Midbrain (tissue), 1 donor: ENCODE data around the gene OSTC.
"Not testable (repeated sequence)": the region's sequence is repeated elsewhere in the genome, so short reads cannot be mapped to it uniquely, and the experiment has no call there.

ENCODE experiments used
- DNase-seq: peaks from one replicate; lab custom pipeline; 2025; lab: John Stamatoyannopoulos, UW

OSTC gene

DNA sequence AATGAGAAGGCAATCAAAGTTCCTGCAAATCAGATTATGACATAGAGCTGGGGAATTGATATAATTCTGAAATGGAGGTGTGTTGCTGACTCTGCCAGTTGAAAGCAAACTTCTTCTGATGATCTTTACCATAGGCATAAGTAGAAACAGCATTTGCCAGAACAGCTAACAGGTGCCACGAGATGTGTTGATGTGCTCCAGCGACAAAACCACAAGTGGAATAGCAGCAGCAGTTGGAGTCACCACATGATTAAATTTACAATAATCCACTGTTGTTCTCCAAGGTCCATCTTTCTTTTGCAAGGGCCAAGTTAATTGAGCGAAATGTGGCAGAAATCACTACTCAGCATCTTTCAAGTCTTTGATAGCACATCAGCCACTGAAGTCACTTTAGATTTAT, 3.7 kb upstream of the OSTC start:
- DNase-seq: no peak

DNA sequence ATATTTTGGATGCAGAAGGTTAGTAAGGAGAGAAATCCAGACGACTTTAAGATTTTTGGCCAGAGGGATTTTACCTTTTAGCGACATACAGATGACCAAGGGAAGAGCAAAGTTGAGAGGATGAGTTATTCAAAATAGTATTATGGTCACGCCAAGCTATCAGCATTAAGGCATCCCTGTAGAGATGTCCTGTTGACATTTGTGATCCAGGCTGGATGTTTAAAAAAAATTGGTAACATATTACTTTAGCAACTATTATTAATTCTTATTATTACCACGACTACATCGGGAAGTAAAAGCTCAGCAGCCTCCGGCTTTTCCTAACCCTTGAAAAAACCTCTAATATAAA, 562 bp upstream of the OSTC start:
- no peak for DNase-seq

DNA sequence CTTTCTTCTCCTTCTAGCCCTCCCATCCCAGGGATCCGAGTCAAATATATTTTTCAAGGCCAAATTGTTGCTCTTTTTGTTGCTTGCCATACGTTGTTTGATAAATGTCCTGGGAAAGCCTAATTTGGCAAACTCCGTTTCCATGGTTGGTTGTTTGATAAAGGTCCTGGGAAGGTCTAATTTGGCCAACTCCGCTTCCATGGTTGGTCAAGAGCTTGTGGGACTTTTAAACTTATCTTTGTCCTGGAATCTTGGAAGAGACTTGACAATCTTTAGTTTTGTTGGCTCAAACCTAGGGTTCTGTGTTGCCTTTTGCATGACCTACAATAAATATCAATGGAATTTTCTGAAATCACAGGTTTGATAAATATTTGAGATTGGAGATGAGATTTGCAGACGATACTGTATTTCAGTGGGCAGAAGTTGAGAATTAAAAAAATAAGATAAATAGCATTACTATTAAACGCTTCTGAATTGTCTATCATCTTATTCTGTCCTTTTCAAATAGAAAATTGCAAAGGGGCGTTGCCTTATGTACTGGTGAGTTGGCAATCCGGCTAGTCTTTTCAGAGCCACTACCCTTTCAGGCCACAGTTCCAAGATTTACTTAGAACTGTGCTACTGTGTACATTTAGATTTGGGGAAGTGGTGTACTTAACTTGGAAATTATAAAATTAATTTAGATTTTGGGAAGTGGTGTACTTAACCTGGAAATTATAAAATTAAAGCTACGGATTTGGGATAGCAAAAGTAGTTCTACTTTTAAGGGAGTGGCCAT, 804 bp downstream of the OSTC start:
- DNase-seq: no peak

DNA sequence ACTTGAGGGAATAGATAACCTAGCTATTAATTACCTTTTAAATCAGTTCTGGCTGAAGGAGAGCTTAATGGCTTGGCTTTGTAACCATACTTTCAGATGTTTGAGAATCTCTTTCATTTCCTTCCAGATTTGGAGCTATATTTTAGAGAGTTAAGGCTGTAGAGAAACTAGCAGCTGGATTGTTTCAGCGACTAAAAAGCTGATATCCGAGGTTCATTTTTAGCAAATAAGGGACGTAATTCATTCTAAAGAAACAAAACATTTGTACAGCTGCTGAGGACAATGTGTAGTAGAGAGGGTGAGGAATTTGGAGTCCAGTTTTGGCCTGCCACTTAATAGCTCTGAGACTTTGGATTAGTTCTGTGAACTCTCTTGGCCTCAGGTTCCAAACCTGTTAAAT, 12.2 kb downstream of the OSTC start:
- no peak for DNase-seq

DNA sequence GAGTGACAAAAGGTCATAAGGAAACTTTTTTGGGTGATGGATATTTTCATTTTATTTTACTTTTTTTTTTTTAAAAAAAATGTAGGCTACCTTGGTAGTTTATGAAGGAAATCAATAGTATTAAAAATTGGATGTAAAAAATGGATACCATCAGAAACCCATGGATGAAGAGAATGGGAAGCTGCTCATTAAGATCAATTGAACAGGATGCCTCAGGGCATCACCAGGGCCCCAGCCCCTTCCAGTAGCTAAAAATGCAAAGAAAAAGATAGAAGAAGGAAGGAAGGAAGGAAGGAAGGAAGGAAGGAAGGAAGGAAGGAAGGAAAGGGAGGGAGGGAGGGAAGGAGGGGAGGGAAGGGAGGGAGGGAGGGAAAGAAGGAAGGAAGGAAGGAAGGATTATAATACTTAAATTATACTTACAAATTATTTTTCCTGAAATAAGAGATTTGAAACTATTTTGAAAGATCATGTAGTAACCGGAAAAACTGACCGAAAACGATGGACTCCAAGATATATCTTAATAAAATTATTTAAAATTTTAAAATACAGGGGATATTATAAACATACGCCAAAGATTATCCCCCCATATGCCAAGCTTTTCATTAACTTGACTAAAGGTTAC, 24.1 kb downstream of the OSTC start:
- no peak for DNase-seq

DNA sequence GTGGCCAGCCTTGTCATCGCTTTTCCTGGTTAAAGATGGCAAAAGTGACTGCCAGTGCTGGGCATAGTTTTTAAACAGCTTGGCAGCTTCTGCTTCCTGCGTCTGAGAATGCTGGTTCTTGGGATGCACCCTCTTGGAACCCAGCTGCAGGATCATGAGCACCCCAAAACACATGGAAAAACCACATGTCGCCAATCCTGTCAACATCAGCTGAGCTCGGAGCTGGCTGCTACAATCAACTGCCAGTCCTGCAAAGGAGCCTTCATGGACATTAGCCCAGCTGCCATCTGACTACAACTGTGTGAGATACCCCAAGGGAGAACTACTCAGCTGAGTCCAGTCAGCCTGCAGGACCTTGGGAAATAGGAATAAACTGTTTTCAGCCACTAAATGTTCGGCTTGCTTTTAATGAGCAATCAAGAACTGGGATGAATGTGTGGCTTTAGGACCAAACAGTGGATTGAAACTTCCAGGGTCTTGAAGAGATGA, 31.0 kb downstream of the OSTC start:
- DNase-seq: no peak

DNA sequence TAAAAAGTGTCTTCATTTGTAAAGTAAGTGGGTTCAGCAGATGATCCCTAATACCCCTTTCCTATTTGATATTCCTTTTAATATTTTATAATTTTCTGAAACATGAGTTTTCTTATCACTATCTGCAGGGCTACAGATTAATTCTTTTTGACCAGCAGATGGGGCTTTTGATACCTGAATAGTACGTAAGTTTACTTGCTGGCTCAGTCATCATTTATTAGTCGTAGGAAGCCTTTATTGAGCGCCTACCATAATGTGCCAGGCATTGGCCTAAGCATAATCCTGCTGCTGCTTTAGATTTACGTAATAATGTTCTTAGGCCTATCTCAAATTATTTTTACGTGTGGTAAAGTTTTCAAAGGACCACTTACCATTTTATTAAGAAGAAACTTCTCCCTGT, 33.1 kb downstream of the OSTC start:
- peak; percentile 10 for DNase-seq

DNA sequence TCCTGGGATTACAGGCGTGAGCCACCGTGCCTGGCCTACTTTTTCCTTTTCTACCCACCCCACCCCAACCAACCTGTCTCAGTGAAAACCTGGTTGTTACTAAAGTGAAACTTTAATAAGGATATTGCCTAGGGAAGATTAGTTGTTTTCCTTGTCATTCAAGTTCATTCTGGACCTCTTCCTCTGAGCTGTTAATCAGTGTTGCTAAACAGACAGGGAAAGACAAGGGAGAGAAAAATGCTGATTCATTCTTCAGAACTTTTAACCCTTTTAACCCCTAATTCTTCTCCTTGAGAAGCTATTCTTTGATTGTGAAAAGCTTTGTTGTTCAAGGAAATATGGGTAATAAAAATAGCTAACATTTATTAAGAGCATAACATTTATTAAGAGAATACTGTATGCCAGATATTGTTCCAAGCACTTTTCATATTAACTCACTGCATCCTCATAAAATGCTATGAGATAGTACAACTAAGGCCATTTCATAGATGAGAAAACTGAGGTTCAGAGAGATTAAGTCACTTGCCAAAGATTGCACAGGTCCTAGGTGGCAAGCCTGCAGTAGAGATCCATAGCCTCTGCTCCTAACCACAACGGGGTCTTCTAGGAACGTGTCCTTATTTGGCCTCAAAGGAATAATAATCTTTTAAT, 34.8 kb downstream of the OSTC start:
- DNase-seq: no peak

DNA sequence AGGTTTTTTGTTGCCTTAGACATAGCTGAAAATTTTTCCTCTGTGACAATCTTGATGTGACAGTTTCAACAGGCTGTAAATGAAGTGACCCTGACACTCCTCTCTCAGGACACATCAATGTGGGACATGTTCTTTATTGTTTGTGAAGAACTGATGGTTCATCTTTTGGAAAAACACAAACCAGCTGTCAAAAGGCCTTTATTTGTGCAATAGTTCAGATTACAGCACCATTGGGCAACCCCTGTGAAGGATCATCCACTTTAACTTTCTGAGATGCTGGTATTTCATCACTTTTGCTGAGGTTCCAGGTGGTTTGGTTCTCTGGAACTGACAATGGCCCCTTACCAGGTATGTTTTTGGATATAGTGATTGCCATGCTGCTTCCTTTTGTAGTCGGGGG, 40.3 kb downstream of the OSTC start:
- no peak for DNase-seq

DNA sequence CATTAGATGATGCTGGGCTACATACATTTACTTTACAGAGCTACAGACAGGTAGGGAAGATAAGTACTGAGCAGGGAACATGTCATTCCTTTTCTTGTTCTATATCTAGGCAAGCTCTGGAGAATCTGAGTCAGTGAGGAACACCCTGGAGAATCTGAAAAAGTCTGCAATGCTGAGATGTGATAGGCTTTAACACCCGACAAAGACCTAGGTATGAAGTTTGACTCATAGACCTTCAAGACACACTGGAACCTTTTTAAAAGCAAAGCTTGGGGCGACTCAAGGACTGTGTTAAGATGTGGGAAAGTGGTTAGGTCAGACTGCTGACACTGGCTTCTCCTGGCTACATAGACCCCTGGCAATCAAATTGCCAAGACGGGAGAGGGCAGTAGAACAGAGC, 42.8 kb downstream of the OSTC start:
- DNase-seq: no peak

DNA sequence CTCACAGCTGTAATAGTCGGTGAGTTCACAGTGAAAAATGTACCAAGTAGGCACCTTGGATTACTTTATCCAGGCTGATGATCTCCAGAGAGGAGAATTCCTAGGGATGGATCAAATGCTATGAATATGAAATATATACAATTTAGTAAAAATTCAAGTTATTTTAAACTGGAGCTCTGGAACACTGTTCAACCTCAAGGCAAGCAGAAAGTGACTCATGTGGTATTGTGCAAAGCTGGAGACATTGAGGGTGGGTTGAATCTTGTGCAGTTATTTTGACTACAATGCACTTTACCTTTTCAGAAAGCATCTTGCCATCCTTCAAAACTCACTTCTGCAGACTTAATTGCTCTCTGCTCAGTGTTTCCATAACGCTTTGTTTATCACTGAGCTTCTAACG, 43.4 kb downstream of the OSTC start:
- no peak for DNase-seq

DNA sequence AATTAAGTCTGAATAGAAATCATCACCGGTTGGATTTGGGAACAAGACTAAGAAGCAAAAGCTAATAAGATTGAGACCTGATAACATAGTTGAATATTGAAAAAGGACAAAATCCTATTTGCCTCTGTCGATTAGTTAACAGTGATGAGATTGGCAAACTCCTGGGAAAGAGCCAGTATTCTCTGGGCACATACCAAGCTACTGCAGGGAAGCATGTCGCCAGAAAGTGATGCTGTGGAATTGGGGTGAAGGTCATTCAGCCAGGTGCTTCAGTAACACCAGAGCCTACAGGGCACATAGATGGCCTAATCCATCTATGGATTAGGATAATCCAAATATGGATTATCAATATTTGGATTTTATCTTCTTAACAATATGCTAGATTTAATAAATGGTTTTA, 44.0 kb downstream of the OSTC start:
- DNase-seq: no peak

DNA sequence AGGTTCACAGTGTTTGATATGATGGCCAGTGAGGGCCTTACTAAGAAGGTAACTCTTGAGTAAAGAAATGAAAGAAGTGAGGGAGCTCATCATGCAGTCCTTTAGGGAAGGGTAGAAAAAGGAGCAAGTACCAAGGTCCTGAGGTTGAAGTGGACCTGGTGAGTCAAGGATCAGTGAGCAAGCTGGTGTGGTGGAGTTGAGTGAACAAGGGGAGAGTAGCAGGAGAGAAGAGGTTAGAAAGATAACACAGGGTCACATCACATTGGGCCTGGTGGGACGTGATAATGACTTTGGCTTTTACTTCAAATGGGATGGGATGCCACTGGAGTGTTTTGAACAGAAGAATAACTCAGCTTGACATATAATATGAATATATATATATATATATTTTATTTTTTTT, 44.7 kb downstream of the OSTC start:
- no peak for DNase-seq

DNA sequence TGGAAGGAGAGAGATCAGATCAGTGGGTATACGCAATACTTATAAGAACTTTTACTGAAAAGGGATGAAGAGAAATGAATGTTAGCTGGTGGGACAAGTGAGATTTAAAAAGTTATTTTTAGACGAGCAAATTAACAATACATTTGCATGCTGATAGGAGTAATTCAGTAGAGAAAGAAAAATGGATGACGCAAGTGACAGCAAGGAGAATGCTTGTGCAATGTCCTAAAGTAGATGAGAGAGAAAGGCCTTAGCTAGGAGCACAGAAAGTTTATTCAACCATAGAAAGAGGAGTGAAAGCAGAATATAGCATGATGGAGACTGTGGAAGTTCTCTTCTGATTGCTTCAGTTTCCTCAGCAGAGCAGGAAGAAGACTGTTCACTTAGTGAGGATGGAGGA, 45.8 kb downstream of the OSTC start:
- no peak for DNase-seq

DNA sequence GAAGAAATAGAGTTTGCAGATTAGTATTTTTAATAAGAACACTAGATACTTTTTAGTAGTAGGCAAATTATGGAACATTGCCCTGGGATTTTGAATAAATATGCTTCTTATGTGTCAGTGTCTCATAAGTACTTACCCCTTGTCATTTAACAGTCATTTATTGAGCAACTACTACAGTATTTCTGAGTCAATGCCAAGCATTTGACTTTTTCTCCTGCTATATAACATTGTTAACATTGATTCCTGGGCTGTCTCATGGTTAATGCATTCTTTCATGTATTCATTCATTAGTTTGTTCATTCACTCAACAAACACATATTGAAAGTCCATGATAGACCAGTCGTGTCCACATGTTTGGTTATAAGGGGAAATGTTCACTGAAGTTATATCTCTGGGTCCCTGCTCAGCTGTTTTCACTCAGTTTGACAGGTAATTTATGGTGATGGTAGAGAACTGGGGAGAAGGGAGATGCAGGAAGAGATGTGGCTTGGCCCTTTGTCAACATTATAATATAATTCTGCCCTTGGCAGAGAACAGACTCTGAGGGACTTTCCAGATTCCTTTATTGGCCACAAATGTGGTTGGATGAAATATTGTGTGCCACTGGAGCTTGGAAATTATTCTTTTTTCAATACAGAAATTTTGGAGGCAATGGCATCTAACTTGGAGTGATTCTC, 49.8 kb downstream of the OSTC start:
- DNase-seq: no peak

DNA sequence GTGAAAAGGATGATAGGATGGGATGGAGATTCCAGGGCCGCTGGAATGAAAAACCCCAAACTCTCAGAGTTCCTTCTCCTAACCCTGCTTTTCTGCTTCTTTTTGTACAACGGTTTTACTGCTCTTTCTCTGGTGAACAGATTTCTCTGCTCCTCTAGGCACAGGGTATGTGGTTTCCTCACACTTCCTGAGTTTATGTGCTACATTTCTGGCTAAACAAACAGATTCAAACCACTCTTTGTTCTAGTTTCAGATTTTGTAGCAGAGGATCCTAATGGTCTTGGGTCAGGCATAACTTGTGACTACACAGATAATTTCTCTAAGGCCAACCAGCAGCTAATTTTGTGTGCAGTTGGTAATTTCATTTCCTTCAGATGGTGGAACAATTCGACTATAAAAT, 52.6 kb downstream of the OSTC start:
- DNase-seq: no peak

DNA sequence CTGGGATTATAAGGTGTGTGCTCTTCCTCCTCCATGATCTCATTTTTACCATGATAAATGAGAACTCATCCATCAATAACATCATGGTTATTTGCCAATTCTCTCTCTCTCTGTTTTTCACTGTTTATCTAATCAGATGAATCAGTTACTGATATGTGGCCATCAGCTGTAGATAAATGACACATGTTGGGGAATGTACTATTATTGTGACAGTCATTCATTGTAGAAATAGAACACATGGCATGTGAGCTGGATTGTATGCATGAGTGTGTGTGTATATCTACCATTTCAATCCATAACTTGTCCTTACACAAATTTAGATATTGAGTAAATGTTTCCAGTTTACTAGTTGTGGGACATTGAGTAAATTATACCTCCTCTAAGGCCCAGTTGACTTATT, 53.0 kb downstream of the OSTC start:
- no peak for DNase-seq

DNA sequence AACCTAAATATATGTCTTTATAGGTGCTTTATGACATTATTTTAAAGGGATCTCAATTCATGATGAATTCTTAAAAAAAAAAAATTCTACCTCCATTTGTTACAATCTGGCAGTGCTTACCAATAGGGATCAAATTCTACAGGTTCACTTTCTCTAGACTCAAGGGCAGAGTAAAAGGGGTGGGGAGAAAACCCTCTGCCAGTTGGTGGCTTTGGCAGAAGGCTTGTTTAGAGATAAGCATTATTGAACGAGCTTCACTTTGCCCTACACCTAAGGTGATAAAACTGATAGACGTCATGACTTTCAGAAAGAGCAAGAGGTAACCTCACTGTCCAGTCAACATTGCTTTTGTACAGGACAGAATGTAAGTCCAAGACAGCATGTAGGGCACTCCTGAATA, 53.6 kb downstream of the OSTC start:
- DNase-seq: no peak

DNA sequence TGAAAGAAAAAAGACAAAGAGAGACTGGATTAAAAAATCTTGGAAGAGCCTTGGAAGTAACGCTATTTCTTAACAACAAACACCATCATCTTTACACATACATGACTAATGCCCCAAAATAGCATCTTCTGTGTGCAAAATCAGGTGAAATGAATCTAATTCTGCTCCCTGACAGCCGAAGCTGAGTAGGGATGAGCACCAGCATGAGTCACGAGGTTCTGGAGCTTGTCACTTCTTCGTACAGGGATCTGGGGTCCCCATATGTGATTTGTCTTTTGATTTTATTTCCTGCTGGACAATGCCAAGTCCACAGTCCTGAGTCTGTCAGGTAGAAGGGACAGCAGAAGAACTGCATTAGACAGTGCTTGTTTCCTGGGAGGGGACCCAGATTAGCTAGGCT, 55.9 kb downstream of the OSTC start:
- DNase-seq: no peak

DNA sequence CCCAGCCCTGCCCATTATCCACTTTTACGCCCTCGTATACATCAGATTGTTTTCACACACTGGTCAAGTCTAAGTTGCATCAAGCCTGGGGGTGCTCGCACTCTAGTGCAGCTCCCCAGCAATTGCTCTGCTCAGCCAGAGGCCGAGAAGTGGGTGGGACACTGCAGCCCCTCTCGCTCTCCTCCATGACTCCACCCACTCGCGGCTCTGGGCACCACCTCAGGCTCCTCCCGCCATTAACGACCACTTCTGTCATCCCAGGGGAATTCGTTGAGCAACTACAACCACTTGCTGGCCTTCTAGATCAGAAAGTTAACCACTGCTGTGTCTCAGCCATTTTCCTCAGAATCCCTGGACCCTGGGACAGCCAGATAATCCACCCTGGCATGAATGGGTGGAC, 58.8 kb downstream of the OSTC start:
- DNase-seq: no peak

DNA sequence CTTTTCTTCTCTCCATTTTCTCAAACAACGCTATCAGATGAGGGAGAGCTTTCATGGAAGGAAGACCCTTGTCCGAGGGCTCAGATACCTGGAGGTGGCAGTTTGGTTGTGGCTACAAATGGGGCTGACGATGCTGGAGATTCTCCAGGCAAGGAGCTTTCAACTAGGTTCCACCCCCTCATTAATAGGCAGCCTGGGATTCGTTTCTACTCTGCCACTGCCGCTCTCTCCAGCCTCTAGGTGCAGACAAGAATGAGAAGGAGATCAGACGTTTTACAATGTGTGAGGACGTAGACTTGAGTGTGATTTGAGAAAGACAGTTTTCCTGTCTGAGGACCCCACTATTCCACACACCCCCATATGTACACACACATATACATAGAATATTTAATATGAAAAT, 59.3 kb downstream of the OSTC start:
- no peak for DNase-seq

DNA sequence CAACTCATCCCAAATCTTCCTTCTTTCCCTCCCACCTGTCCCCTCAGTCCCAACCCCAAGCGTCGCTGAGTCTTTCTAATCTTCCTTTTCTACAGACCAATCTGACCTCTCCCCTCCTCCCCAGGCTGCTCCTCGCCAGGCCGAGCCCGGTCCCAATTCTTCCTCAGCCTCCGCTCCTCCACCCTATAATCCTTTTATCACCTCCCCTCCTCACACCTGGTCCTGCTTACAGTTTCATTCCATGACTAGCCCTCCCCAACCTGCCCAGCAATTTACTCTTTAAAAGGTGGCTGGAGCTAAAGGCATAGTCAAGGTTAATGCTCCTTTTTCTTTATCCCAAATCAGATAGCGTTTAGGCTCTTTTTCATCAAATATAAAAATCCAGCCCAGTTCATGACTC, 60.2 kb downstream of the OSTC start:
- DNase-seq: not testable (repeated sequence)

DNA sequence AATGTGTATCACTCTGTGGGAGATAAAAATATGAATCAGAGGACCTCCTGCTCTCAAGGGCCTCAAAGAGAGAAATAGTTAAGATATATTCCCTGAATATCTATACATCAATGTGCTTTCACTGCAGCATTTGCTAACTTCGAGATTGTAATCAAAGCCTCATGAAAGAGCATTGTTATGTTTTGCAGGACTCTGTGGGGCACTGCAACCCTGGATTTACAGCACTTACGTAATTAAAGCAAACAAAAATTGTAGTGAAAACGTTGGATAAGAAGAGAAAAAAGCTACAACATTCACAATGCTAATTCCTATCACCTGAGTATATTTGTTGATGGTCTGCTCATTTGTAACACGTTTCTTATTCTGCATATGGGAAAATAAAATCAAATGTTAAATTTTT, 64.5 kb downstream of the OSTC start:
- no peak for DNase-seq
